ENCODE results near the gene SLC12A8.

DNA sequence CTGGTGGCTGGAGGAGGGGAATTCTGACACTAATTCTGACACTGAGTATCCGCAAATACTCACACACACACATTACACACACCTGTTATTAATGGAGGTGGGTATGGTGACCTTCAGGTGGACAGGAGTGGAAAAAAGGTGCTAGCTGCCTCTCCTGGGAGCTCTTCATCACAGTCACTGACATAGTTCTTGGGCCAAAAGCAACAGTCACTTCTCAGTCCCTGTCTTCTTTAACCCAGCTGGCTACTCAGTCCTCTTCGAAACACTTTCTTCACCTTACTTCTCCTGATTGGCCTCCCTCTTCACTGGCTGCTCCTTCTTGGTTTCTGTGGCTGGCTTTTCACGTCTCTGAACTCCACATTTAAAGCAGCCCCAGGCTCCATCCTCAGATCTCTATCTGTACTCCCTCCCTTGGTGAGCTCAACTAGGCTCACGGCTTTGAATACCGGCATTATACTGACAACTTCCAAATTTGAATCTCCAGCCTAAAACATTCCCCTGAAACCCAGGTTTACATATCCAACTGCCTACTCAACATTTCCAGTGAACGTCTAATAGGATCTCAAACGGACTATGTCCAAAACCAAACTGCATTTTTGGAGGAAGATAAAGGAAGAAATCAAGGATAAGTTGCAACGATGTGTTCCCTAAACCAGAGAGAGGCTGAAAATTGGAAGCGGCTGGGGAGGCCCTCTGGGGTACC lies 103.6 kb downstream of the SLC12A8 start:
- TF ChIP-seq, protein P1, sequence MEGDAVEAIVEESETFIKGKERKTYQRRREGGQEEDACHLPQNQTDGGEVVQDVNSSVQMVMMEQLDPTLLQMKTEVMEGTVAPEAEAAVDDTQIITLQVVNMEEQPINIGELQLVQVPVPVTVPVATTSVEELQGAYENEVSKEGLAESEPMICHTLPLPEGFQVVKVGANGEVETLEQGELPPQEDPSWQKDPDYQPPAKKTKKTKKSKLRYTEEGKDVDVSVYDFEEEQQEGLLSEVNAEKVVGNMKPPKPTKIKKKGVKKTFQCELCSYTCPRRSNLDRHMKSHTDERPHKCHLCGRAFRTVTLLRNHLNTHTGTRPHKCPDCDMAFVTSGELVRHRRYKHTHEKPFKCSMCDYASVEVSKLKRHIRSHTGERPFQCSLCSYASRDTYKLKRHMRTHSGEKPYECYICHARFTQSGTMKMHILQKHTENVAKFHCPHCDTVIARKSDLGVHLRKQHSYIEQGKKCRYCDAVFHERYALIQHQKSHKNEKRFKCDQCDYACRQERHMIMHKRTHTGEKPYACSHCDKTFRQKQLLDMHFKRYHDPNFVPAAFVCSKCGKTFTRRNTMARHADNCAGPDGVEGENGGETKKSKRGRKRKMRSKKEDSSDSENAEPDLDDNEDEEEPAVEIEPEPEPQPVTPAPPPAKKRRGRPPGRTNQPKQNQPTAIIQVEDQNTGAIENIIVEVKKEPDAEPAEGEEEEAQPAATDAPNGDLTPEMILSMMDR (IDR thresholded peaks at IDR 0.05 in 8 of 11, conservative IDR thresholded peaks at IDR 0.05 in 3 of 11): no peak
- no peak for TF ChIP-seq POLR2AphosphoS5 (IDR thresholded peaks at IDR 0.05)
